ENCODE data around the gene MIPEP.

GRCh38 chr13:23919006-23919405 lies 29.8 kb upstream of the MIPEP start:
- TF ChIP-seq CTCF (tag by site-specific recombination; IDR thresholded peaks at IDR 0.05) (no peak), ZNF138 (tag by site-specific recombination; IDR thresholded peaks at IDR 0.05; ENCODE audit: borderline replicate concordance) (no peak), GLI4 (tag by site-specific recombination; IDR thresholded peaks at IDR 0.05) (no peak), ZBTB1 (tag by site-specific recombination; IDR thresholded peaks at IDR 0.05) (no peak), INSM2 (tag by site-specific recombination; IDR thresholded peaks at IDR 0.05) (no peak), ZNF777 (tag by site-specific recombination; IDR thresholded peaks at IDR 0.05; ENCODE audit: borderline replicate concordance) (no peak), OVOL3 (tag by site-specific recombination; IDR thresholded peaks at IDR 0.05) (no peak)

Measured in HEK293 (cell line).